Astrocyte (in vitro differentiated cells and primary cell): ENCODE data around the gene SRBD1.

Experiments
- CTCF ChIP-seq: IDR thresholded peaks from 2 replicates; pipeline ENCODE4 v1.5.1; 2011; ENCODE audit warnings: low read depth, mild to moderate bottlenecking, inconsistent platforms, low read length, moderate library complexity; ENCODE audit not compliant: insufficient read depth
- EZH2 ChIP-seq: IDR thresholded peaks from 2 replicates; pipeline ENCODE4 v1.6.1; 2012; ENCODE audit warnings: mild to moderate bottlenecking, low read length, inconsistent platforms; ENCODE audit not compliant: insufficient read depth

- TF ChIP-seq CTCF (no peak), EZH2 (no peak)
Measured at GRCh38 chr2:45614871-45615415, 3.9 kb upstream of the SRBD1 start.
